Left kidney (tissue), 2 donors: Measurements from ENCODE around the gene PIERCE2. TPM values are rescaled to one million over a fixed set of nuclear protein-coding genes. Genes with fewer than 3 reads are reported as not detected.
"Not testable (repeated sequence)": the region's sequence is repeated elsewhere in the genome, so short reads cannot be mapped to it uniquely, and the experiment has no call there.

ENCODE experiments used
- DNase-seq: peaks from one replicate; pipeline ENCODE4 v3.0.0-alpha.2; 2013
- polyA plus RNA-seq: library from polyadenylated mRNA; unstranded; fragments of 120-200 nt; gene quantifications from one replicate; pipeline ENCODE4 v1.2.1, GENCODE V29; 2013; ENCODE audit not compliant: insufficient read length

PIERCE2 gene
- polyA plus RNA-seq, 1 donor, result 6.6 TPM

DNA sequence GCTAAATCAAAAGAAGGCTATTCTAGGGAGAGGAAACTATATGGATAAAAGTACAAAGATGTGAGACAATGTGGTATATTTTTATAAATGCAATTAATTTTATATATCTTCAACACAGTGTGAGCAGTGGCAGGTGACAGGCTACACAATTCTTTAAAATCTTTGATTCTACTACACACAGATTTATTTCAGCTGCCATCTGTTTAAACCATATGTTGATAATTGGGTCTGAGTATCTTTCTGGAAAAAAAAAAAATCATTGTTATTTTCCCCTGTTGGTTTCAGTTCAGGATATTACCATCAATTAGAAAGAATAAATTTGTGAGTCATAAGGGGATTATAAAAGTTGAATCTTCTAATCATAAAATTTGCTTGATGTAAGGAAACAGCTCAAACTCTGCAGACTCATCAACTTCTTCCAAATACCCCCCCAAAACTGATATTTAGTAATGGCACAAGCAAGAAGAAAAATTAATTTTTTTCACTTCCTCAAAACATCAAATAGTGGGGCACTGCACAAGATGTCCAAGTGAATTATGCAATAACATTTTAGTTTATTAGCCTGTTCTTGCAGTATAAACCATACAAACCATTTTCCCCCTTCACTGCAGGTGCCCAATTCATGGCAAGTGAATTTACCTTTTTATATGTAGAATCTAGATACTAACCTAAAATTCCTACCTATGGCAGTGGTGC lies 12.0 kb downstream of the PIERCE2 start:
- no peak for DNase-seq

- DNase-seq, result no peak
These were observed 13.8 kb downstream of the PIERCE2 start for GRCh38 chr15:55422089-55422488.

- peak; percentile 39 for DNase-seq
These were observed 26.9 kb downstream of the PIERCE2 start for GRCh38 chr15:55434989-55435825.

DNA sequence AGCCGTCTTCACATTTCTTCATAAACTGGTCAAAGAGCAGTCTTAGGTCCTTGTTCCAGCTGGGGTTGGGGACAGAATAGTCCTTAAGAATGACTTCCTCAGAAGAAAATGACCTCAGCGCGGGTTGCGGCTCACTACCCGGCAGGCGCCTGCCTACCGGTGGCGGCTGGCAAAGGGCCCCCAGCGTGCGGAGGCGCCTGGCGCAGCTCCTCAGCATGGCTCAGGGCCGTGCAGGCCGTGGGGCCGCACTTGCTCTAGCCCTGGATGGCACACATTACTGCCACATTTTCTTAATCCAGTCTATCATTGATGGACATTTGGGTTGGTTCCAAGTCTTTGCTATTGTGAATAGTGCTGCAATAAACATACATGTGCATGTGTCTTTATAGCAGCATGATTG lies 34.8 kb downstream of the PIERCE2 start:
- not testable (repeated sequence) for DNase-seq

GRCh38 chr15:55445936-55446335 lies 37.6 kb downstream of the PIERCE2 start:
- DNase-seq, result not testable (repeated sequence)

GRCh38 chr15:55446379-55447029 lies 38.2 kb downstream of the PIERCE2 start:
- not testable (repeated sequence) for DNase-seq

DNA sequence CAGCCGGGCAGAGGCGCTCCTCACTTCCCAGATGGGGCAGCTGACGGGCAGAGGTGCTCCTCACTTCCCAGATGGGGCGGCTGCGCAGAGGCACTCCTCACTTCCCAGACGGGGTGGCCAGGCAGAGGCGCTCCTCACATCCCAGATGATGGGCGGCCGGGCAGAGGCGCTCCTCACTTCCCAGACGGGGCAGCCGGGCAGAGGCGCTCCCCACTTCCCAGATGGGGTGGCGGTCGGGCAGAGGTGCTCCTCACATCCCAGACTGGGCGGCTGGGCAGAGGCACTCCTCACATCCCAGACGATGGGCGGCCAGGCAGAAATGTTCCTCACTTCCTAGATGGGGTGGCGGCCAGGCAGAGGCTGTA lies 38.7 kb downstream of the PIERCE2 start:
- not testable (repeated sequence) for DNase-seq

DNA sequence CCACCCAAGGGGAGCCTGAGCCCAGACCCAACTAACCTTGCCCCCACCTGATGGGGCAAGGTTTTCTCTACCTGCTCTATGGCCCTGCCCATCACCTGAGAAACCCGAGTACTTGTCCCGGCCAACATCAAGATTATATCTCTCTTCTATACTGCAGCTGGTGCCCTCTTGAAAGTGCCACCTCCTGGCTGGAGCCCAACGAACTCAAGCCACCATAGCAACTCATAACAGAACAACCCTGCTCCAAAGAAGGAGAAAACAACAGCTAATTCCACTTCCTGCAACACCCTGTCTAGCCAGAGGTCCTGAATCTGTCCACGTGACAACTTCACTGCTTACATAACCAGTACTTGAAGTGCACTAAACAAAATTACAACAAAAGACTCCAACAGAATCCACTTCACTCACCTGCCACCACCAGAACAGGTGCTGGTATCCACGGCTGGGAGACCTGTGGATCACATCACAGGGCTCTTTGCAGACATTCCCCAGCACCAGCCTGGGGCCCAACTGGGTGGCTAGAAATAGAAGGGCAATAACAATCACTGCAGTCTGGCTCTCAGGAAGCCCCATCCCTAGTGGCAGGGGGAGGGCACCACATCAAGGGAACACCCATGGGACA lies 49.2 kb downstream of the PIERCE2 start:
- no peak for DNase-seq

DNA sequence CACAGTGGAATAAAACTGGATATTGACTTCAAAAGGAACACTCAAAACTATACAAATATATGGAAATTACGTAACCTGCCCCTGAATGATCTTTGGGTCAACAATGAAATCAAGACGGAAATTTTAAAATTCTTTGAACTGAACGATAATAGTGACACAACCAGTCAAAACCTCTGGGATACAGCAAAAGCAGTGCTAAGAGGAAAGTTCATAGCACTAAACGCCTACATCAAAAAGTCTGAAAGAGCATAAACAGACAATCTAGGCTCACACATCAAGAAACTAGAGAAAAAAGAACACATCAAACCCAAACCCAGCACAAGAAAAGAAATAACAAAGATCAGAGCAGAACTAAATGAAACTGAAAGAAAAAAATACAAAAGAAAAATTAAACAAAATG lies 53.2 kb downstream of the PIERCE2 start:
- DNase-seq, result no peak

DNA sequence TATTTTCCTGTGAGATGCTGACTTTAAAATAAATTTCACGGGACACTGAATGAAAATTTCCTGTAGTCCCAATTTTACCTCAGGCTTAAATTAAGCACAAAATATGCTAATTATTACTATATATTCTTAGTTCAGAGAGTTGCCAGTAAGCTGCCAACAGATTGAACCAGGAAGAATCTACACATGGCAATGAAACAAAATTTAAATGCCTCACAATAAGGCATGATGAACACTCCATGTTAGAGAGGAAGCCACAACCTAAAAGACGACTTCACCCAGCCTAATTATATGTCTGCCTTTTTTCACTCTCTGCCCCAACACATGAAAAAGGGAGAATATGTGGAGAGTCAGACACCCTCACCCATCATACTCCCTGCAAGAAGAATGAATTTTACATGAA lies 60.0 kb downstream of the PIERCE2 start:
- DNase-seq, result no peak

Other genes with a start within 250 kb of the PIERCE2 start
- gene RSL24D1, start 211.6 kb upstream of the PIERCE2 start, polyA plus RNA-seq, result 124 TPM
- 21.0 TPM for gene RAB27A, start 118.7 kb upstream of the PIERCE2 start, polyA plus RNA-seq
- gene PIGBOS1, start 89.4 kb upstream of the PIERCE2 start, polyA plus RNA-seq, result 16.2 TPM
- gene PIGB, start 89.3 kb upstream of the PIERCE2 start, polyA plus RNA-seq, result 30.8 TPM
- 58.2 TPM for gene CCPG1, start 136 bp upstream of the PIERCE2 start, polyA plus RNA-seq
- 15.4 TPM for gene DNAAF4, start 99.7 kb downstream of the PIERCE2 start, polyA plus RNA-seq
- gene PYGO1, start 179.8 kb downstream of the PIERCE2 start, polyA plus RNA-seq, result 20.9 TPM